OCI-LY3 (cell line): ENCODE results near the gene CLDN22.

Source experiments
- EZH2phosphoT487 ChIP-seq: fragments of 200-600 bp; shearing (Covaris generic); IDR thresholded peaks from 2 replicates; pipeline ENCODE4 v1.6.1; 2018; ENCODE audit warnings: antibody characterized with exemption, mixed run types, low read depth
- TF ChIP-seq, protein P1 (sequence below): fragments of 200-600, 300-600 bp; sonication (generic); IDR thresholded peaks from 2 replicates; pipeline ENCODE4 v1.5.1; 2014; ENCODE audit warnings: antibody characterized with exemption, low read length, low read depth

DNA sequence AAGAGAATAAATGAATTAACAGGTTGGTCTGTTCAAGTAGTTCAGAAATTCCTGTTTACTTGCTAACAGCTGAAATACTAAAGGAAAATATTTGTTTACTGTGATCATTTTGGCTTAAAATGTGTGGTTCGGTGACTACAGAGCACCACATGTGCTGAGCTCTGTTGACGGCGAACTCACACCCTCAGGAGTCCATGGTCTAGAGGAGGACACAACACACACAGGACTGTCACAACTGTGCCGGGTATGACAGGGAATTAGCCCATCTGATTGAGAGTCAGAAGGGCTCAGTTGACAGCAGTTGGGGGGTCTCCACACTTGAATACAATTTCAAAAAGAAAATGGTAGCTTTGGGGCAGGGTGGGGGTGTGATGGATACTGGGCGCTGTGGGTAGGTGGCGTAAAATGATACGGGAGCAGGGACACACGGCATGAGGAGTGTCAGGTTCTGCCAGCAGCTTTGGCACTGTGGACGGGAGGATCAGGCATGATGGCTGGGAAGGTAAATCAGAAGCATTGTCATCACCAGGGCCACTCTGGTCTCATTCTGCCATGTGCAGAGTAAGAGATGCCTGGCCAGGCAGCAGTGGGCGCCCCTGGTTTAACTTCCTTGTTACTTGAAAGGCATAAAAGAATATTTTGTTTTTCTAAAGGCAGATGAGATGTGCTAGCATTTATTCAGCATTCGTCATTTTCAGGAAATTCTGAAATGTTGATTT is 33.3 kb downstream of the CLDN22 start:
- TF ChIP-seq, protein P1, sequence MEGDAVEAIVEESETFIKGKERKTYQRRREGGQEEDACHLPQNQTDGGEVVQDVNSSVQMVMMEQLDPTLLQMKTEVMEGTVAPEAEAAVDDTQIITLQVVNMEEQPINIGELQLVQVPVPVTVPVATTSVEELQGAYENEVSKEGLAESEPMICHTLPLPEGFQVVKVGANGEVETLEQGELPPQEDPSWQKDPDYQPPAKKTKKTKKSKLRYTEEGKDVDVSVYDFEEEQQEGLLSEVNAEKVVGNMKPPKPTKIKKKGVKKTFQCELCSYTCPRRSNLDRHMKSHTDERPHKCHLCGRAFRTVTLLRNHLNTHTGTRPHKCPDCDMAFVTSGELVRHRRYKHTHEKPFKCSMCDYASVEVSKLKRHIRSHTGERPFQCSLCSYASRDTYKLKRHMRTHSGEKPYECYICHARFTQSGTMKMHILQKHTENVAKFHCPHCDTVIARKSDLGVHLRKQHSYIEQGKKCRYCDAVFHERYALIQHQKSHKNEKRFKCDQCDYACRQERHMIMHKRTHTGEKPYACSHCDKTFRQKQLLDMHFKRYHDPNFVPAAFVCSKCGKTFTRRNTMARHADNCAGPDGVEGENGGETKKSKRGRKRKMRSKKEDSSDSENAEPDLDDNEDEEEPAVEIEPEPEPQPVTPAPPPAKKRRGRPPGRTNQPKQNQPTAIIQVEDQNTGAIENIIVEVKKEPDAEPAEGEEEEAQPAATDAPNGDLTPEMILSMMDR = peak; percentile 64
- no peak for TF ChIP-seq EZH2phosphoT487
